Ovary (tissue), 9 donors: ENCODE data around the gene GASK1A. TPM values are rescaled to one million over a fixed set of nuclear protein-coding genes. Genes with fewer than 3 reads are reported as not detected.

Source experiments
- DNase-seq, 5 donors: peaks; one replicate each; pipeline ENCODE4 v3.0.0-alpha.2; 2019 to 2020
- H3K27ac ChIP-seq, 2 donors: fragments of 200-600 bp; one replicate each; pipeline versions ENCODE4 v1.5.1 to v1.8.0; 2019 to 2022
- H3K27me3 ChIP-seq: fragments of 200-600 bp; one replicate; pipeline ENCODE4 v1.8.0; 2022
- H3K36me3 ChIP-seq: fragments of 200-600 bp; sonication (generic); one replicate; pipeline ENCODE4 v1.5.1; 2019
- H3K4me1 ChIP-seq: one replicate; pipeline ENCODE4 v1.8.1; 2013; ENCODE audit warnings: mild to moderate bottlenecking, moderate library complexity; ENCODE audit not compliant: insufficient read depth
- H3K4me3 ChIP-seq: fragments of 200-600 bp; sonication (generic); one replicate; pipeline ENCODE4 v1.5.1; 2017
- H3K9me3 ChIP-seq, 2 donors: fragments of 200-600 bp in 1 of 2; sonication (generic) in 1 of 2; one replicate each; pipeline versions ENCODE4 v1.5.1 to v1.8.1; 2013 to 2019; ENCODE audit warnings: mild to moderate bottlenecking in 1 of 2, moderate library complexity in 1 of 2
- CTCF ChIP-seq, 3 donors: fragments of 450-650 bp in 2 of 3; fragments of 200-600 bp in 1 of 3; IDR thresholded peaks; one replicate each; pipeline versions ENCODE4 v1.5.1 to v1.8.0; 2016 to 2022; ENCODE audit warnings: antibody characterized with exemption in 3 of 3, mild to moderate bottlenecking in 1 of 3
- EP300 ChIP-seq: sonication (generic); formaldehyde crosslinking; IDR thresholded peaks from one replicate; pipeline ENCODE4 v1.6.1; 2017; ENCODE audit warnings: antibody characterized with exemption
- POLR2A ChIP-seq: fragments of 450-650 bp; IDR thresholded peaks from one replicate; pipeline ENCODE4 v1.6.1; 2017; ENCODE audit warnings: antibody characterized with exemption, mild to moderate bottlenecking, moderate library complexity
- WGBS, 3 donors: extraction: QIAGEN DNeasy Blood & Tissue Kit in 1 of 3; methylation state at CpG; one replicate each; pipeline versions ENCODE4 v1.1.5 to v1.1.7; 2013 to 2017; 5-methylcytosine and 5-hydroxymethylcytosine counted together
- intact Hi-C, 4 donors: fragments of 100-400 bp; cut with DNase I; formaldehyde crosslinking; loops; one replicate each; pipeline versions ENCODE4 v1.11.0 to v1.15.1; 2022 to 2023
- polyA plus RNA-seq, 2 donors: library from polyadenylated mRNA; stranded (reverse); fragments of 200-250 nt in 1 of 2; fragments of 350-450 nt in 1 of 2; fragmentation: Illumina TruSeq in 1 of 2; extraction: RNeasy Lipid Tissue Mini Kit (QIAGEN cat#74804) in 1 of 2; gene quantifications; one replicate each; pipeline ENCODE4 v1.2.3, GENCODE V29; 2013 to 2014
- total RNA-seq, 7 donors: library from RNA; depleted of rRNA in 2 of 7; stranded (reverse); fragments of >200 nt in 2 of 7; fragmentation: NEBNext Ultra II Directional in 3 of 7; extraction: Animal tissue kit (Norgen Biotek cat#: 25700) in 3 of 7; gene quantifications; one replicate each; pipeline versions ENCODE4 v1.1.0 to v1.2.4, GENCODE V29; 2016 to 2023
- donor health status: DM: no; HTN: no; CAD: no; lungs with moderate emphysema.
- donor health status: DM: no; HTN: no; CAD: no.
- donor health status: Bipolar disorder and iron deficiency.
- donor health status: DM: yes; HTN: yes; CAD: no.
- donor health status: DM: no; HTN: no; CAD: no.
- donor health status: DM: yes; HTN: yes; CAD: no.

Gene GASK1A
- total and polyA plus RNA-seq, 9 donors = 5.4 to 41.3 (median 19.4) TPM

- DNase-seq = no peak
- intact Hi-C loops = loop anchor here in 1 of 4 donors (10.0 kb wide), 1 partner anchor 122 kb away; the partner anchor contains the start of gene POMGNT2
- H3K9me3 ChIP-seq = no peaks in the 10 kb centered on the region
- no peak overlapping the region for H3K27ac ChIP-seq
- H3K27me3 ChIP-seq = no peaks in the 10 kb centered on the region
- no peak for TF ChIP-seq POLR2A
- TF ChIP-seq EP300 = no peak
- no peak for TF ChIP-seq CTCF (IDR thresholded peaks at IDR 0.05)
- no peaks in the 10 kb centered on the region for H3K36me3 ChIP-seq
- WGBS, 3 donors = 74 to 78% (median 74%) methylated on average over 6 of the region's 6 CpGs
- no peak overlapping the region for H3K4me3 ChIP-seq
- H3K4me1 ChIP-seq = peaks cover 16% of the 10 kb centered on the region
Measured at GRCh38 chr3:42982645-42983412, 3.7 kb downstream of the GASK1A start.

GRCh38 chr3:42983927-42984326 is 4.8 kb downstream of the GASK1A start:
- no peak overlapping the region for H3K4me3 ChIP-seq
- no peak for TF ChIP-seq EP300
- TF ChIP-seq CTCF (IDR thresholded peaks at IDR 0.05) = no peak
- no peak for TF ChIP-seq POLR2A
- intact Hi-C loops = loop anchor here in 1 of 4 donors (10.0 kb wide), 1 partner anchor 121 kb away; the partner anchor contains the start of gene POMGNT2
- peaks cover 14% of the 10 kb centered on the region for H3K4me1 ChIP-seq
- WGBS, 3 donors = 83 to 97% (median 93%) methylated on average over 3 of the region's 3 CpGs
- H3K27me3 ChIP-seq = no peaks in the 10 kb centered on the region
- DNase-seq = no peak
- H3K9me3 ChIP-seq = no peaks in the 10 kb centered on the region
- H3K27ac ChIP-seq = no peak overlapping the region
- H3K36me3 ChIP-seq = no peaks in the 10 kb centered on the region

GRCh38 chr3:42984701-42985100 is 5.6 kb downstream of the GASK1A start:
- H3K9me3 ChIP-seq = no peaks in the 10 kb centered on the region
- 48 to 54% (median 51%) methylated on average over 4 of the region's 4 CpGs for WGBS, 3 donors
- H3K4me3 ChIP-seq = no peak overlapping the region
- no peaks in the 10 kb centered on the region for H3K27me3 ChIP-seq
- H3K36me3 ChIP-seq = no peaks in the 10 kb centered on the region
- no peak for TF ChIP-seq CTCF (IDR thresholded peaks at IDR 0.05)
- no peak for TF ChIP-seq EP300
- no peak for TF ChIP-seq POLR2A
- peaks cover 14% of the 10 kb centered on the region for H3K4me1 ChIP-seq
- DNase-seq = no peak
- intact Hi-C loops = loop anchor here in 1 of 4 donors (10.0 kb wide), 1 partner anchor 120 kb away; the partner anchor contains the start of gene POMGNT2
- H3K27ac ChIP-seq = no peak overlapping the region

- H3K4me1 ChIP-seq = peaks cover 2% of the 10 kb centered on the region
- no peaks in the 10 kb centered on the region for H3K27me3 ChIP-seq
- TF ChIP-seq POLR2A (no peak), EP300 (no peak), CTCF (IDR thresholded peaks at IDR 0.05) (no peak)
- H3K9me3 ChIP-seq = no peaks in the 10 kb centered on the region
- WGBS, 3 donors = 70 to 77% (median 74%) methylated on average over 3 of the region's 3 CpGs
- DNase-seq = no peak
- H3K4me3 ChIP-seq = no peak overlapping the region
- H3K27ac ChIP-seq = no peak overlapping the region
- intact Hi-C loops = loop anchor here in 1 of 4 donors (10.0 kb wide), 1 partner anchor 117 kb away; the partner anchor contains the start of gene POMGNT2
- H3K36me3 ChIP-seq = no peaks in the 10 kb centered on the region
Measured at GRCh38 chr3:42988097-42988496, 9.0 kb downstream of the GASK1A start.
